K562 (cell line): ENCODE measurements around the gene LRP6. TPM values are rescaled to one million over a fixed set of nuclear protein-coding genes. Genes with fewer than 3 reads are reported as not detected.
A peak's percentile ranks its signal among the peaks of the same experiment; 100 is the strongest.
"Not testable (repeated sequence)": the region's sequence is repeated elsewhere in the genome, so short reads cannot be mapped to it uniquely, and the experiment has no call there.

Experiments used
- ATAC-seq: fragments of 200-7000 bp; cut with Tn5 transposase; 3 replicates; pipeline ENCODE4 v1.9.1; 2020; ENCODE audit warnings: moderate library complexity
- BruUV-seq: library from RNA; stranded (reverse); fragments of 400-500 nt; replicated peaks from 2 replicates; lab custom pipeline; 2021; lab: Mats Ljungman, UMichigan
- CTCF ChIA-PET: fragments of 300-600 bp; formaldehyde crosslinking; extraction: SDS; loops from one replicate; lab custom pipeline; 2021; ENCODE audit warnings: low intra/inter-chr PET ratio; lab: Yijun Ruan, JAX
- POLR2A ChIA-PET: fragments of 300-600, 350-650 bp; sonication (Branson Sonifier 250); formaldehyde crosslinking; extraction: SDS; loops from one replicate; lab custom pipeline; 2021; ENCODE audit warnings: antibody characterized with exemption, inconsistent platforms; lab: Yijun Ruan, JAX
- DNase-seq, 4 experiments: peaks; one replicate each; pipeline versions ENCODE4 v3.0.0 to v3.0.0-alpha.2; 2011 to 2018; ENCODE audit warnings: low spot score in 3 of 4, mixed read lengths in 3 of 4; ENCODE audit errors: extremely low read depth in 1 of 4
- FAIRE-seq: peaks from 2 replicates; lab custom pipeline; 2011; peaks lifted over from hg19 to GRCh38; lab: Jason Lieb, UNC
- H2AFZ ChIP-seq: 2 replicates; pipeline ENCODE4 v1.6.0; 2011; ENCODE audit warnings: low read depth, low read length, control low read depth, inconsistent platforms
- H3K27ac ChIP-seq: fragments of 200-600 bp; 3 replicates; pipeline ENCODE4 v1.8.0; 2011; ENCODE audit warnings: low read depth, mild to moderate bottlenecking, control low read depth, inconsistent platforms, low read length, moderate library complexity, mixed read lengths; ENCODE audit errors: extremely low read depth
- H3K27me3 ChIP-seq, 2 experiments: fragments of 300-600 bp in 1 of 2; 2 replicates in 1 of 2; 3 replicates in 1 of 2; pipeline versions ENCODE4 v1.6.0 to v1.8.0; 2011; ENCODE audit warnings: inconsistent platforms in 2 of 2, low read length in 2 of 2, mild to moderate bottlenecking in 1 of 2, mixed read lengths in 1 of 2, moderate library complexity in 1 of 2; ENCODE audit not compliant: control insufficient read depth in 2 of 2, insufficient read depth in 2 of 2
- H3K36me3 ChIP-seq: fragments of 300-600 bp; 3 replicates; pipeline ENCODE4 v1.8.0; 2011; ENCODE audit warnings: mild to moderate bottlenecking, low read length, inconsistent platforms; ENCODE audit not compliant: control insufficient read depth, insufficient read depth
- H3K4me1 ChIP-seq, 2 experiments: fragments of 200-600 bp in 1 of 2; replicated peaks in 1 of 2; 2 replicates in 1 of 2; 3 replicates in 1 of 2; pipeline versions ENCODE4 v1.5.1 to v1.8.0; 2011; ENCODE audit warnings: inconsistent platforms in 2 of 2, low read length in 2 of 2, mild to moderate bottlenecking in 1 of 2, mixed read lengths in 1 of 2, moderate library complexity in 1 of 2; ENCODE audit not compliant: control insufficient read depth in 2 of 2, insufficient read depth in 2 of 2
- H3K4me2 ChIP-seq: 2 replicates; pipeline ENCODE4 v1.6.1; 2011; ENCODE audit warnings: low read length, control low read depth, inconsistent platforms, mixed read lengths; ENCODE audit not compliant: insufficient read depth
- H3K4me3 ChIP-seq: fragments of 200-600 bp; sonication (generic), shearing (Covaris generic); 2 replicates; pipeline ENCODE4 v1.5.1; 2016; ENCODE audit warnings: control low read depth, inconsistent platforms
- H3K79me2 ChIP-seq: fragments of 200-600 bp; 3 replicates; pipeline ENCODE4 v1.8.0; 2011; ENCODE audit warnings: low read length, inconsistent platforms; ENCODE audit not compliant: control insufficient read depth, insufficient read depth
- H3K9ac ChIP-seq, 2 experiments: 2 replicates each; pipeline versions ENCODE4 v1.6.0 to v1.6.1; 2011; ENCODE audit warnings: low read depth in 2 of 2, low read length in 2 of 2, control low read depth in 1 of 2, inconsistent platforms in 1 of 2, mild to moderate bottlenecking in 1 of 2, mixed read lengths in 1 of 2; ENCODE audit not compliant: insufficient read depth in 1 of 2
- H3K9me1 ChIP-seq: one replicate; pipeline ENCODE4 v1.6.0; 2011; ENCODE audit warnings: inconsistent platforms, mild to moderate bottlenecking, low read length, moderate library complexity; ENCODE audit not compliant: control insufficient read depth, insufficient read depth
- H3K9me3 ChIP-seq: replicated peaks from 2 replicates; pipeline ENCODE4 v1.5.1; 2011; ENCODE audit warnings: low read depth, low read length, inconsistent platforms; ENCODE audit not compliant: control insufficient read depth, insufficient read depth
- H4K20me1 ChIP-seq: replicated peaks from 2 replicates; pipeline ENCODE4 v1.6.1; 2011; ENCODE audit warnings: low read length, inconsistent platforms, mixed read lengths; ENCODE audit not compliant: control insufficient read depth, insufficient read depth
- ELF1 ChIP-seq: fragments of 200-800 bp; sonication (Bioruptor generic); IDR thresholded peaks from 2 replicates; pipeline ENCODE4 v1.6.1; 2016; ENCODE audit warnings: missing genetic modification characterization, missing compliant biosample characterization
- MCM2 ChIP-seq: fragments of 450-650 bp; IDR thresholded peaks from 2 replicates; pipeline ENCODE4 v1.6.1; 2017; ENCODE audit warnings: low read depth, mild to moderate bottlenecking
- U2AF2 ChIP-seq: fragments of 200-400 bp; formaldehyde crosslinking; optimal IDR thresholded peaks from 2 replicates; pipeline ENCODE3; 2017; ENCODE audit warnings: low read depth, mild to moderate bottlenecking, low read length
- ZNF146 ChIP-seq: IDR thresholded peaks from one replicate; pipeline ENCODE4 v1.6.1; 2018; ENCODE audit warnings: missing compliant biosample characterization; ENCODE audit not compliant: unreplicated experiment
- WGBS: fragments of 100-300 bp; shearing (Covaris generic); methylation state at CpG from one replicate; pipeline ENCODE4 v1.1.6; 2016; ENCODE audit warnings: low coverage, mixed read lengths; ENCODE audit not compliant: insufficient coverage; ENCODE audit errors: missing lambda C conversion rate; 5-methylcytosine and 5-hydroxymethylcytosine counted together
- in situ Hi-C: fragments of 300-500 bp; cut with MboI; formaldehyde crosslinking; loops from 4 replicates; pipeline ENCODE4 v1.15.0; 2018; ENCODE audit warnings: inconsistent platforms, mixed read lengths
- intact Hi-C: fragments of 100-400 bp; cut with micrococcal nuclease; formaldehyde crosslinking; loops from 2 replicates; pipeline ENCODE4 v1.14.2; 2022
- polyA plus RNA-seq, 8 experiments: library from polyadenylated mRNA; depleted of rRNA in 4 of 8; stranded (reverse) in 5 of 8; unstranded in 3 of 8; fragments of >200 nt; fragmentation: Nextera tagmentation in 2 of 8; fragmentation: Illumina TruSeq in 1 of 8; extraction: Ambion mirVana in 2 of 8; extraction: Trizol in 1 of 8; gene quantifications; 2 replicates each; pipeline versions ENCODE4 v1.2.1 to v1.2.3, GENCODE V29; 2011 to 2014; ENCODE audit warnings: inconsistent platforms in 1 of 8, missing spikeins in 1 of 8
- total RNA-seq, 7 experiments: library from RNA; depleted of rRNA in 6 of 7; stranded (reverse); fragments of >200 nt in 6 of 7; fragmentation: Illumina TruSeq in 2 of 7; extraction: Trizol in 2 of 7; gene quantifications; 2 replicates each; pipeline versions ENCODE4 v1.2.1 to v1.2.3, GENCODE V29; 2011 to 2021; ENCODE audit warnings: low replicate concordance in 1 of 7
- TF ChIP-seq, protein P1 (sequence below): fragments of 450-650 bp; formaldehyde crosslinking; IDR thresholded peaks from 2 replicates; pipeline ENCODE4 v1.4.0; 2020; ENCODE audit warnings: mild to moderate bottlenecking, moderate library complexity

LRP6 gene
- total and polyA plus RNA-seq, 9 of the 15 experiments (the other 6 are each of a cell fraction or from before 2014, with no cell fraction given), result 3.0 to 17.0 (median 10.8) TPM

DNA sequence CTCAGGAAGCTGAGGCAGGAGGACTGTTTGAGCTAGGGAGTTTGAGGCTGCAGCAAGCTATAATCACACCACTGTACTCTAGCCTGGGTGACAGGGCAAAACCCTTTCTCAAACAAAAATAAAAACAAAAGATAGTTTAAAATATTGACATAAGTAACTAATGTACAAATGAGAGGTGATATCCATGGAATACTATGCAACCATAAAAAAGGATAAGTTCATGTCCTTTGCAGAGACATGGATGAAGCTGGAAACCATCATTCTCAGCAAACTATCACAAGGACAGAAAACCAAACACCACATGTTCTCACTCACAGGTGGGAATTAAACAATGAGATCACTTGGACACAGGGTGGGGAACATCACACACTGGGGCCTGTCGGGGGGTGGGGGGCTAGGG lies 122.3 kb downstream of the LRP6 start:
- H3K79me2 ChIP-seq, H3K27me3 ChIP-seq, H3K9me3 ChIP-seq, FAIRE-seq, ATAC-seq, H3K4me2 ChIP-seq, in situ Hi-C loops, H3K9me1 ChIP-seq, H3K4me3 ChIP-seq, H3K4me1 ChIP-seq, CTCF ChIA-PET, H2AFZ ChIP-seq, intact Hi-C loops, DNase-seq, POLR2A ChIA-PET, BruUV-seq, H3K9ac ChIP-seq, H3K27ac ChIP-seq, H4K20me1 ChIP-seq: not testable (repeated sequence)
- H3K36me3 ChIP-seq, result peaks cover 24% of the 10 kb centered on the region; the same call in 1 of the 3 replicates
- WGBS, result 0% methylated on average over 1 of the region's 1 CpG
- peak; percentile 52 for TF ChIP-seq ZNF146 (CRISPR knock-in tag)

DNA sequence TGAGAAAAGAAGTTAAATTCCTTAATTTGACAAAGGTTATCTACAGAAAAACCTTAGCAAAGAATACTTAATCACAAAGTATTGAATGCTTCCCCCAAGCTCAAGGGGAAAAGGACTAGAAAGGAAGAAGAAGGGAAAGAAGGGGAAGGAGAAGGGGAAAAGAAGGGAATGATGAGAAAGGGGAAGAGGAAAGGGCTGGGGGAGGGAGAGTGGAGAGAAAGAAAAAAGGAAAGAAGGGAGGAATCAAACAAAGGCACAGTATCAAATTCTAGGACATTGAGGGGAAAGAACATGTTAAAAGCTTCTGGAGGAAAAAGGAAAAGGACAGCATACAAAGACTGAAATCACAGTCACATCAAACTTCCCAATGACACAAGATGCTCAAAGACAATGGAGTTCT lies 125.8 kb downstream of the LRP6 start:
- Histone ChIP-seq H3K4me1 (no peaks in the 10 kb centered on the region), H2AFZ (no peak overlapping the region), H3K27ac (no peak overlapping the region), H3K4me2 (no peak overlapping the region), H3K36me3 (peaks cover 9% of the 10 kb centered on the region; the same call in 1 of the 3 replicates), H3K9me1 (no peaks in the 10 kb centered on the region), H3K27me3 (no peaks in the 10 kb centered on the region), H4K20me1 (no peaks in the 10 kb centered on the region), H3K9ac (no peak overlapping the region), H3K4me3 (no peak overlapping the region), H3K79me2 (no peaks in the 10 kb centered on the region), H3K9me3 (no peaks in the 10 kb centered on the region)
- FAIRE-seq, result no peak
- BruUV-seq, result no TSS peak
- intact Hi-C loops (no loop called here), in situ Hi-C loops (no loop called here)
- CTCF ChIA-PET, result no interaction called here
- POLR2A ChIA-PET, result interaction anchor here (0.7 to 1.0 kb wide), 2 partner anchors 10 to 198 kb away, joined by 3 read pairs; no protein-coding TSS in a partner anchor
- ATAC-seq, result no peak
- DNase-seq, result no peak
- no peak for TF ChIP-seq ELF1 (tag)
- no peak for TF ChIP-seq MCM2
- TF ChIP-seq, protein P1, sequence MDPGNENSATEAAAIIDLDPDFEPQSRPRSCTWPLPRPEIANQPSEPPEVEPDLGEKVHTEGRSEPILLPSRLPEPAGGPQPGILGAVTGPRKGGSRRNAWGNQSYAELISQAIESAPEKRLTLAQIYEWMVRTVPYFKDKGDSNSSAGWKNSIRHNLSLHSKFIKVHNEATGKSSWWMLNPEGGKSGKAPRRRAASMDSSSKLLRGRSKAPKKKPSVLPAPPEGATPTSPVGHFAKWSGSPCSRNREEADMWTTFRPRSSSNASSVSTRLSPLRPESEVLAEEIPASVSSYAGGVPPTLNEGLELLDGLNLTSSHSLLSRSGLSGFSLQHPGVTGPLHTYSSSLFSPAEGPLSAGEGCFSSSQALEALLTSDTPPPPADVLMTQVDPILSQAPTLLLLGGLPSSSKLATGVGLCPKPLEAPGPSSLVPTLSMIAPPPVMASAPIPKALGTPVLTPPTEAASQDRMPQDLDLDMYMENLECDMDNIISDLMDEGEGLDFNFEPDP (CRISPR knock-in tag), result no peak
- no peak for TF ChIP-seq U2AF2
